ENCODE measurements around the gene INCENP.

- TF ChIP-seq POLR2A (IDR thresholded peaks at IDR 0.05) (no peak), POLR2AphosphoS5 (IDR thresholded peaks at IDR 0.05) (no peak), CTCF (IDR thresholded peaks at IDR 0.05) (no peak)
These were observed 8.6 kb upstream of the INCENP start for GRCh38 chr11:62115085-62115694.

Data from stomach (tissue), 4 donors.